Neuronal stem cell (in vitro differentiated cells): Measurements from ENCODE around the gene SGSM2.
A peak's percentile ranks its signal among the peaks of the same experiment; 100 is the strongest.

ENCODE experiments used
- DNase-seq: peaks from one replicate; pipeline ENCODE4 v3.0.0-alpha.2; 2013; ENCODE audit warnings: low spot score
- H2AFZ ChIP-seq: one replicate; pipeline ENCODE4 v1.6.1; 2013; ENCODE audit warnings: mild to moderate bottlenecking, low read length, inconsistent platforms
- H2AK5ac ChIP-seq: 2 replicates; pipeline ENCODE4 v1.6.1; 2013; ENCODE audit warnings: low read depth, mild to moderate bottlenecking, inconsistent platforms, low read length, moderate library complexity, mixed read lengths
- H2BK120ac ChIP-seq: 2 replicates; pipeline ENCODE4 v1.6.1; 2013; ENCODE audit warnings: low read depth, mild to moderate bottlenecking, inconsistent platforms, low read length, moderate library complexity, mixed read lengths
- H2BK12ac ChIP-seq: one replicate; pipeline ENCODE4 v1.6.1; 2013; ENCODE audit warnings: low read length, inconsistent platforms
- H2BK15ac ChIP-seq: 2 replicates; pipeline ENCODE4 v1.6.1; 2013; ENCODE audit warnings: mild to moderate bottlenecking, low read length, inconsistent platforms, mixed read lengths
- H2BK5ac ChIP-seq: one replicate; pipeline ENCODE4 v1.6.1; 2013; ENCODE audit warnings: inconsistent platforms, mild to moderate bottlenecking, low read length, moderate library complexity
- H3K14ac ChIP-seq: one replicate; pipeline ENCODE4 v1.6.1; 2013; ENCODE audit warnings: low read length, inconsistent platforms
- H3K18ac ChIP-seq: 2 replicates; pipeline ENCODE4 v1.6.1; 2013; ENCODE audit warnings: low read length, inconsistent platforms
- H3K23ac ChIP-seq: 2 replicates; pipeline ENCODE4 v1.6.1; 2013; ENCODE audit warnings: low read depth, mild to moderate bottlenecking, mixed read lengths, low read length, inconsistent platforms; ENCODE audit not compliant: poor library complexity
- H3K27ac ChIP-seq: replicated peaks from 3 replicates; pipeline ENCODE4 v1.5.1; 2013; ENCODE audit warnings: low read length, inconsistent platforms
- H3K27me3 ChIP-seq, 3 experiments: 2 replicates each; pipeline ENCODE4 v1.6.1; 2013; ENCODE audit warnings: low read length in 3 of 3, mild to moderate bottlenecking in 2 of 3, inconsistent platforms in 1 of 3, low read depth in 1 of 3, mixed read lengths in 1 of 3, moderate library complexity in 1 of 3; ENCODE audit not compliant: control insufficient read depth in 3 of 3, insufficient read depth in 3 of 3
- H3K36me3 ChIP-seq, 2 donors: replicated peaks in 1 of 2; 2 replicates each; pipeline ENCODE4 v1.6.1; 2013; ENCODE audit warnings: low read length in 2 of 2; ENCODE audit not compliant: control insufficient read depth in 2 of 2, insufficient read depth in 2 of 2
- H3K4ac ChIP-seq: 2 replicates; pipeline ENCODE4 v1.6.1; 2013; ENCODE audit warnings: inconsistent platforms, mild to moderate bottlenecking, low read length, moderate library complexity
- H3K4me1 ChIP-seq, 2 donors: 1 replicate in 1 of 2; 2 replicates in 1 of 2; pipeline ENCODE4 v1.6.1; 2013; ENCODE audit warnings: low read length in 2 of 2, low read depth in 1 of 2; ENCODE audit not compliant: control insufficient read depth in 2 of 2, insufficient read depth in 1 of 2
- H3K4me2 ChIP-seq: one replicate; pipeline ENCODE4 v1.6.1; 2013; ENCODE audit warnings: mild to moderate bottlenecking, low read length, inconsistent platforms; ENCODE audit not compliant: insufficient read depth, poor library complexity, severe bottlenecking
- H3K4me3 ChIP-seq, 2 donors: 2 replicates each; pipeline ENCODE4 v1.5.1; 2013; ENCODE audit warnings: low read length in 2 of 2, mild to moderate bottlenecking in 2 of 2, inconsistent platforms in 1 of 2, moderate library complexity in 1 of 2
- H3K79me1 ChIP-seq: one replicate; pipeline ENCODE4 v1.6.1; 2013; ENCODE audit warnings: low read depth, mild to moderate bottlenecking, inconsistent platforms, low read length, moderate library complexity
- H3K9ac ChIP-seq: one replicate; pipeline ENCODE4 v1.6.1; 2013; ENCODE audit warnings: mild to moderate bottlenecking, low read depth, low read length, inconsistent platforms; ENCODE audit not compliant: poor library complexity
- H3K9me3 ChIP-seq, 2 donors: replicated peaks in 1 of 2; 2 replicates each; pipeline versions ENCODE3 to v1.6.1; 2013; ENCODE audit warnings: low read length in 2 of 2, mild to moderate bottlenecking in 2 of 2, inconsistent platforms in 1 of 2, low read depth in 1 of 2, mixed read lengths in 1 of 2, moderate library complexity in 1 of 2; ENCODE audit not compliant: control insufficient read depth in 2 of 2, insufficient read depth in 1 of 2
- H4K8ac ChIP-seq: one replicate; pipeline ENCODE4 v1.6.1; 2013; ENCODE audit warnings: low read depth, mild to moderate bottlenecking, inconsistent platforms, low read length, moderate library complexity
- H4K91ac ChIP-seq: one replicate; pipeline ENCODE4 v1.6.1; 2013; ENCODE audit warnings: low read length, low read depth, mild to moderate bottlenecking, inconsistent platforms; ENCODE audit not compliant: poor library complexity
- WGBS, 2 donors: extraction: QIAGEN DNeasy Blood & Tissue Kit; methylation state at CpG; one replicate each; pipeline ENCODE4 v1.1.7; 2013; ENCODE audit warnings: missing lambda C conversion rate in 2 of 2, mixed read lengths in 1 of 2; ENCODE audit not compliant: insufficient read length in 2 of 2, insufficient replicate concordance in 1 of 2; ENCODE audit errors: extremely low coverage in 2 of 2; 5-methylcytosine and 5-hydroxymethylcytosine counted together

The SGSM2 gene

DNA sequence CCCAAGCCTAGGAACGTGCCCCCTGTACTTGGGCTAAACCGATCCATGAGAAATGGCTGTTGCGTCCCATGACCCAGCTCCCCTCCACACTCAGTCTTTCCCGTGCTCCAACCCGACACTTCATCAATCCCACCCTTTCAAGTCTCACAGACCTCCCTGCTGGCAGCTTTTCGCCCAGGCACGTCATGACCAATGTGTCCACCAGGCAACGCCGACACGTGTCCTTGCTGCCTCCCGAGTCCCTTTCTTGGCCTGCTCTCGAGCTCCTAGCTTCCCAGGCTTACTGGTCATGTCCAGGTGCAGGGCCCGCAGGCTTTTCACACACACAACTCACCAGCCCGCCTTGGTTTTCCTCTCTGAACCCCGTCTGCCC, 51.4 kb downstream of the SGSM2 start:
- Histone ChIP-seq H2AK5ac (peak overlapping the region; percentile 11), H3K4me1 (peaks cover 30 to 42% of the 10 kb centered on the region in 2 donors), H2BK15ac (no peak overlapping the region), H3K14ac (peak overlapping the region; percentile 31), H3K4me3 (no peak overlapping the region), H3K79me1 (peaks cover 16% of the 10 kb centered on the region), H3K4me2 (no peak overlapping the region), H4K91ac (no peak overlapping the region), H2BK120ac (no peak overlapping the region), H2BK12ac (no peak overlapping the region), H4K8ac (no peak overlapping the region), H3K23ac (no peak overlapping the region), H3K27ac (no peak overlapping the region), H3K36me3 (peaks cover 5 to 55% of the 10 kb centered on the region in 2 donors), H3K9ac (no peak overlapping the region), H2BK5ac (no peak overlapping the region), H3K18ac (peak overlapping the region; percentile 59), H3K9me3 (no peaks in the 10 kb centered on the region), H2AFZ (no peak overlapping the region), H3K27me3 (no peaks in the 10 kb centered on the region), H3K4ac (no peak overlapping the region)
- DNase-seq = no peak
- no CpG with 5 or more reads among the region's 15 CpGs for WGBS, 2 donors

- Histone ChIP-seq H3K27me3 (no peaks in the 10 kb centered on the region), H3K36me3 (peaks cover 5 to 55% of the 10 kb centered on the region in 2 donors), H2BK12ac (peak overlapping the region; percentile 24), H3K23ac (no peak overlapping the region), H3K9me3 (no peaks in the 10 kb centered on the region), H2AK5ac (no peak overlapping the region), H3K4me2 (no peak overlapping the region), H3K79me1 (peaks cover 15% of the 10 kb centered on the region), H3K4ac (no peak overlapping the region), H2BK15ac (no peak overlapping the region), H2AFZ (no peak overlapping the region), H3K4me3 (no peak overlapping the region), H3K14ac (no peak overlapping the region), H2BK5ac (no peak overlapping the region), H3K27ac (no peak overlapping the region), H3K9ac (no peak overlapping the region), H3K18ac (peak overlapping the region; percentile 28), H2BK120ac (no peak overlapping the region), H4K91ac (no peak overlapping the region), H4K8ac (no peak overlapping the region), H3K4me1 (peaks cover 27 to 42% of the 10 kb centered on the region in 2 donors)
- DNase-seq = no peak
- WGBS, 2 donors = no CpG with 5 or more reads among the region's 12 CpGs
These were observed 53.0 kb downstream of the SGSM2 start for GRCh38 chr17:2390199-2390836.

DNA sequence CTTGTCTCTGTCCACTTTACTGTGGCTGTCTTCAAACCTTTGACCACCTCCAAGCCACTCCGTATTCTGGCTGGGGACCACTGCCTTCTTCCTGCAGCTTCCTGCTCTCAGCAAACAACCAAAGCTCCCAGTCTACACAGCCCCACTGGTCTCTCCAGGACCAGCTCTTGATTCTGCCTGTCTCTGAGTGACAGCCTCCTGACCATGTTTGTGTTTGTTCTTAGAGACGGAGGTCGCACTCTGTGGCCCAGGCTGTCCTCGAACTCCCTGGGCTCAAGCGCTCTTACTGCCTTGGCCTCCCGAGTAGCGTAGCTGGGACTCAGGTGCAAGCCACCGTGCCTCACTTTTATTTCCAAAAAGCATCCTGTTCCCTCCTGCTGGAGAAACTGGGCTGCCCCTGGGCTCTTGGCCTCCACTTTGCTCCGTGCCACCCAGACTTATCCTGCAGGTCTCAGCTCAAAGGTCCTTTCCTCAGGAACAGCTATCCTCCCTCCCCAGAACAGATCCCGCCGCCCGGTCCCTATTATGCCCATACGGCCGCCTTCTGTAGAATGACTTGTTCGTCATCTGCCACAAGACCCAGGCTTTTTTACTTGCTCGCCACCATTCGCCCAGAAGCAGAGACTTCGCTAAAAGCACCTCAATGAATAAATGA, 54.4 kb downstream of the SGSM2 start:
- peak overlapping the region; percentile 15 for H3K18ac ChIP-seq
- H3K4me2 ChIP-seq = peak overlapping the region; percentile 79
- no peak overlapping the region for H2AFZ ChIP-seq
- H3K36me3 ChIP-seq = peaks cover 5 to 47% of the 10 kb centered on the region in 2 donors
- H2AK5ac ChIP-seq = peak overlapping the region; percentile 2
- peak overlapping the region in 1 of 2 donors; percentile 75 for H3K4me3 ChIP-seq
- no peaks in the 10 kb centered on the region for H3K27me3 ChIP-seq
- no peak overlapping the region for H3K14ac ChIP-seq
- no peak overlapping the region for H3K27ac ChIP-seq
- no peak overlapping the region for H3K9ac ChIP-seq
- no peak overlapping the region for H3K23ac ChIP-seq
- H3K4ac ChIP-seq = no peak overlapping the region
- H4K91ac ChIP-seq = no peak overlapping the region
- peaks cover 33 to 46% of the 10 kb centered on the region in 2 donors for H3K4me1 ChIP-seq
- H4K8ac ChIP-seq = no peak overlapping the region
- H2BK12ac ChIP-seq = no peak overlapping the region
- no peak overlapping the region for H2BK120ac ChIP-seq
- no peaks in the 10 kb centered on the region for H3K9me3 ChIP-seq
- H3K79me1 ChIP-seq = peaks cover 21% of the 10 kb centered on the region
- H2BK5ac ChIP-seq = no peak overlapping the region
- H2BK15ac ChIP-seq = no peak overlapping the region
- no CpG with 5 or more reads among the region's 18 CpGs for WGBS, 2 donors
- DNase-seq = no peak
